GM10266 (cell line): Measurements from ENCODE around the gene COLQ.

ENCODE experiments used
- DNase-seq: peaks from one replicate; pipeline ENCODE4 v3.0.0; 2012; ENCODE audit errors: extremely low spot score
- CTCF ChIP-seq: IDR thresholded peaks from 2 replicates; pipeline ENCODE4 v1.5.1; 2012; ENCODE audit warnings: mild to moderate bottlenecking, low read depth; ENCODE audit not compliant: control insufficient read depth, insufficient read depth; ENCODE audit errors: missing control alignments

Gene COLQ

DNA sequence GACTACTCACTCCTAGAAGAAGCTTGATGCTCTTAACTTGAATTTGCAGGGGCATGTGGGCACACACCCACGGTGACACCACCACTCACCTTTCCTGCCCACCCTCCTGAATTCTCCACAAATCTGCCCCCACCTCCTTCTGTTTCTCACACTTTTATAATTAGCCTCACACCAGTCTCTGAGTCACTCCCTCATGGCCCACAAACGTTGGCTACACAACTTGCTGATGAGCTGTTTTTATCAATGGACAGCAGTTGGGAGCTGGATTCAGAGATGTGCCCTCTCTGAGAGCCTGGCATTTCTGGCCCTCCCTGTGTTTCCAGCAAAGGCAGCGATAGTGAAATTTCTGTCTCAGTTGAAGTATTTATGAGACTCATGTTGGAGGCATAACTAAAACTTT lies 1.3 kb downstream of the COLQ start:
- no peak for TF ChIP-seq CTCF
- DNase-seq, result no peak

GRCh38 chr3:15519096-15519495 lies 2.4 kb downstream of the COLQ start:
- DNase-seq, result no peak
- TF ChIP-seq CTCF, result no peak

GRCh38 chr3:15514663-15515340 lies 6.7 kb downstream of the COLQ start:
- DNase-seq, result no peak

GRCh38 chr3:15513810-15514662 lies 7.5 kb downstream of the COLQ start:
- no peak for DNase-seq
- TF ChIP-seq CTCF, result no peak

More at GRCh38 chr3:15514663-15515340, 6.7 kb downstream of the COLQ start:
- no peak for TF ChIP-seq CTCF

GRCh38 chr3:15513116-15513515 lies 8.4 kb downstream of the COLQ start:
- no peak for DNase-seq

GRCh38 chr3:15512166-15512565 lies 9.3 kb downstream of the COLQ start:
- no peak for TF ChIP-seq CTCF
- DNase-seq, result no peak

More at GRCh38 chr3:15513116-15513515, 8.4 kb downstream of the COLQ start:
- TF ChIP-seq CTCF, result no peak

GRCh38 chr3:15511156-15511555 lies 10.3 kb downstream of the COLQ start:
- no peak for DNase-seq
- TF ChIP-seq CTCF, result no peak
